Amygdala (tissue), 56 donors: Measurements from ENCODE around the gene MAPKAP1.

Source experiments
- DNase-seq, 56 donors: peaks; one replicate each; lab custom pipeline; 2025; lab: John Stamatoyannopoulos, UW

The MAPKAP1 gene

GRCh38 chr9:125611121-125611765 lies 95.8 kb downstream of the MAPKAP1 start:
- no peak for DNase-seq

- DNase-seq: no peak
These were observed 97.3 kb downstream of the MAPKAP1 start for GRCh38 chr9:125609744-125610143.

GRCh38 chr9:125608489-125609224 lies 98.4 kb downstream of the MAPKAP1 start:
- DNase-seq: no peak

GRCh38 chr9:125604196-125604595 lies 102.8 kb downstream of the MAPKAP1 start:
- DNase-seq: no peak

GRCh38 chr9:125603478-125604021 lies 103.5 kb downstream of the MAPKAP1 start:
- no peak for DNase-seq

GRCh38 chr9:125601961-125602360 lies 105.0 kb downstream of the MAPKAP1 start:
- DNase-seq: no peak

GRCh38 chr9:125600194-125600593 lies 106.8 kb downstream of the MAPKAP1 start:
- no peak for DNase-seq

GRCh38 chr9:125594223-125594610 lies 112.8 kb downstream of the MAPKAP1 start:
- no peak for DNase-seq

GRCh38 chr9:125593581-125594222 lies 113.3 kb downstream of the MAPKAP1 start:
- no peak for DNase-seq

- no peak for DNase-seq
These were observed 115.1 kb downstream of the MAPKAP1 start for GRCh38 chr9:125591888-125592287.

GRCh38 chr9:125591245-125591644 lies 115.8 kb downstream of the MAPKAP1 start:
- no peak for DNase-seq

- DNase-seq: no peak
These were observed 117.7 kb downstream of the MAPKAP1 start for GRCh38 chr9:125589287-125589686.

GRCh38 chr9:125587819-125588460 lies 119.1 kb downstream of the MAPKAP1 start:
- no peak for DNase-seq

- no peak for DNase-seq
These were observed 120.9 kb downstream of the MAPKAP1 start for GRCh38 chr9:125586172-125586511.

GRCh38 chr9:125585503-125586171 lies 121.4 kb downstream of the MAPKAP1 start:
- DNase-seq: no peak

GRCh38 chr9:125580701-125581286 lies 126.2 kb downstream of the MAPKAP1 start:
- no peak for DNase-seq

- DNase-seq: no peak
These were observed 127.7 kb downstream of the MAPKAP1 start for GRCh38 chr9:125579030-125579932.

- DNase-seq: no peak
These were observed 132.7 kb downstream of the MAPKAP1 start for GRCh38 chr9:125574126-125574877.
